Stomach (tissue), 4 donors: ENCODE results near the gene IGSF8.

Experiments
- POLR2A ChIP-seq, 4 donors: fragments of 450-650 bp; IDR thresholded peaks; one replicate each; pipeline ENCODE4 v1.6.1; 2016; ENCODE audit warnings: antibody characterized with exemption in 4 of 4, control low read depth in 2 of 4, mild to moderate bottlenecking in 1 of 4, moderate library complexity in 1 of 4
- TF ChIP-seq, protein P1 (sequence below), 7 experiments: fragments of 450-650 bp in 4 of 7; fragments of 200-600 bp in 3 of 7; sonication (generic) in 3 of 7; IDR thresholded peaks; one replicate each; pipeline ENCODE4 v1.5.1; 2016 to 2019; ENCODE audit warnings: antibody characterized with exemption in 7 of 7, control low read depth in 2 of 7, mild to moderate bottlenecking in 1 of 7

DNA sequence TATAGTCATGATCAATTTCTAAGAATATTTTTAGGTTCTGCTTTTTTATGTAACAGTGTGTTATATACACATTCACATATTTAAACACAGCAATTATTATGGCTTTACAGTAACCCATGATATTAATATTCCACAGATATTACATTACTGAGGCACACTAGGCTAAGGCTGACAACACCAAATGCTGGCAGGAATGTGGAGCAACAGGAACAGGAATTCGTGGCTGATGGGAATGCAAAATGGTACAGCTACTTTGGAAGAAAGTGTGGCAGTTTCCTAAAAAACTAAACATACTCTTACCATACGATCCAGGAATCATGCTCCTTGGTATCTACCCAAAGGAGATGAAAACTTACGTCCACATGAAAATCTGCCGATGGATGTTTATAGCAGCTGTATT lies 19.0 kb downstream of the IGSF8 start:
- TF ChIP-seq, protein P1, sequence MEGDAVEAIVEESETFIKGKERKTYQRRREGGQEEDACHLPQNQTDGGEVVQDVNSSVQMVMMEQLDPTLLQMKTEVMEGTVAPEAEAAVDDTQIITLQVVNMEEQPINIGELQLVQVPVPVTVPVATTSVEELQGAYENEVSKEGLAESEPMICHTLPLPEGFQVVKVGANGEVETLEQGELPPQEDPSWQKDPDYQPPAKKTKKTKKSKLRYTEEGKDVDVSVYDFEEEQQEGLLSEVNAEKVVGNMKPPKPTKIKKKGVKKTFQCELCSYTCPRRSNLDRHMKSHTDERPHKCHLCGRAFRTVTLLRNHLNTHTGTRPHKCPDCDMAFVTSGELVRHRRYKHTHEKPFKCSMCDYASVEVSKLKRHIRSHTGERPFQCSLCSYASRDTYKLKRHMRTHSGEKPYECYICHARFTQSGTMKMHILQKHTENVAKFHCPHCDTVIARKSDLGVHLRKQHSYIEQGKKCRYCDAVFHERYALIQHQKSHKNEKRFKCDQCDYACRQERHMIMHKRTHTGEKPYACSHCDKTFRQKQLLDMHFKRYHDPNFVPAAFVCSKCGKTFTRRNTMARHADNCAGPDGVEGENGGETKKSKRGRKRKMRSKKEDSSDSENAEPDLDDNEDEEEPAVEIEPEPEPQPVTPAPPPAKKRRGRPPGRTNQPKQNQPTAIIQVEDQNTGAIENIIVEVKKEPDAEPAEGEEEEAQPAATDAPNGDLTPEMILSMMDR (IDR thresholded peaks at IDR 0.05), result no peak
- TF ChIP-seq POLR2A (IDR thresholded peaks at IDR 0.05), result no peak
